HepG2 (cell line): ENCODE results near the gene RAB36. TPM values are rescaled to one million over a fixed set of nuclear protein-coding genes. Genes with fewer than 3 reads are reported as not detected.
A peak's percentile ranks its signal among the peaks of the same experiment; 100 is the strongest.

Experiments used
- ARNT2 ChIP-seq: sonication (generic); formaldehyde crosslinking; IDR thresholded peaks from 2 replicates; pipeline ENCODE4 v1.8.0; 2022; ENCODE audit warnings: mild to moderate bottlenecking, low read depth, missing genetic modification reagents, moderate library complexity
- ATF5 ChIP-seq: sonication (generic); formaldehyde crosslinking; IDR thresholded peaks from 2 replicates; pipeline ENCODE4 v1.4.0; 2020; ENCODE audit warnings: mild to moderate bottlenecking, low read depth, missing genetic modification reagents
- GPBP1L1 ChIP-seq: sonication (generic); formaldehyde crosslinking; IDR thresholded peaks from 2 replicates; pipeline ENCODE4 v1.5.0; 2020; ENCODE audit warnings: mild to moderate bottlenecking, missing genetic modification reagents
- KLF16 ChIP-seq, 2 experiments: sonication (generic) in 1 of 2; formaldehyde crosslinking in 1 of 2; IDR thresholded peaks; 2 replicates each; pipeline versions ENCODE4 v1.6.1 to v1.8.0; 2016 to 2023; ENCODE audit warnings: missing genetic modification reagents in 2 of 2, missing compliant biosample characterization in 1 of 2
- NONO ChIP-seq, 2 experiments: fragments of 450-650 bp in 1 of 2; sonication (generic) in 1 of 2; formaldehyde crosslinking in 1 of 2; IDR thresholded peaks in 1 of 2; conservative IDR thresholded peaks in 1 of 2; 2 replicates each; pipeline versions ENCODE4 v1.6.1 to v1.8.0; 2017 to 2022; ENCODE audit warnings: mild to moderate bottlenecking in 1 of 2, missing genetic modification reagents in 1 of 2, moderate library complexity in 1 of 2
- TEF ChIP-seq: sonication (generic); formaldehyde crosslinking; IDR thresholded peaks from 2 replicates; pipeline ENCODE4 v1.5.0; 2020; ENCODE audit warnings: missing genetic modification reagents
- ZFP90 ChIP-seq: sonication (generic); formaldehyde crosslinking; IDR thresholded peaks from 2 replicates; pipeline ENCODE4 v1.8.0; 2022; ENCODE audit warnings: missing genetic modification reagents, mild to moderate bottlenecking, inconsistent platforms, borderline replicate concordance
- ZNF430 ChIP-seq: sonication (generic); formaldehyde crosslinking; IDR thresholded peaks from 2 replicates; pipeline ENCODE4 v1.9.0; 2021; ENCODE audit warnings: mild to moderate bottlenecking, missing genetic modification reagents
- ZNF879 ChIP-seq: sonication (generic); formaldehyde crosslinking; IDR thresholded peaks from 2 replicates; pipeline ENCODE4 v1.8.1; 2023; ENCODE audit warnings: missing genetic modification reagents
- polyA plus RNA-seq, 8 experiments: library from polyadenylated mRNA; depleted of rRNA in 3 of 8; stranded (reverse) in 7 of 8; unstranded in 1 of 8; fragments of >200 nt; fragmentation: Illumina TruSeq in 4 of 8; extraction: Trizol in 4 of 8; gene quantifications; 2 replicates each; pipeline versions ENCODE4 v1.2.1 to v1.2.3, GENCODE V29; 2011 to 2016; ENCODE audit warnings: low read depth in 4 of 8, missing spikeins in 1 of 8, mixed read lengths in 1 of 8; ENCODE audit not compliant: insufficient read depth in 1 of 8
- total RNA-seq, 5 experiments: library from RNA; depleted of rRNA; stranded (reverse); fragments of >200 nt; fragmentation: Illumina TruSeq; extraction: Trizol; gene quantifications; 2 replicates each; pipeline ENCODE4 v1.2.3, GENCODE V29; 2016; ENCODE audit warnings: low read depth in 1 of 5
- TF ChIP-seq, protein P1 (sequence below): sonication (generic); formaldehyde crosslinking; IDR thresholded peaks from 2 replicates; pipeline ENCODE4 v1.5.0; 2020; ENCODE audit warnings: mild to moderate bottlenecking, missing genetic modification reagents, moderate library complexity
- TF ChIP-seq, protein P2 (sequence below): sonication (generic); formaldehyde crosslinking; IDR thresholded peaks from 2 replicates; pipeline ENCODE4 v1.5.1; 2020; ENCODE audit warnings: mild to moderate bottlenecking, missing genetic modification reagents, moderate library complexity
- TF ChIP-seq, protein P3 (sequence below): sonication (generic); formaldehyde crosslinking; IDR thresholded peaks from 2 replicates; pipeline ENCODE4 v1.4.0; 2020; ENCODE audit warnings: mild to moderate bottlenecking, missing genetic modification reagents, borderline replicate concordance

The RAB36 gene
- total and polyA plus RNA-seq, 2 of the 13 experiments (the other 11 are each of a cell fraction or from before 2014, with no cell fraction given): 0.24 to 0.86 TPM

GRCh38 chr22:23144932-23145877 lies at the start of gene RAB36 (continued):
- TF ChIP-seq, protein P1, sequence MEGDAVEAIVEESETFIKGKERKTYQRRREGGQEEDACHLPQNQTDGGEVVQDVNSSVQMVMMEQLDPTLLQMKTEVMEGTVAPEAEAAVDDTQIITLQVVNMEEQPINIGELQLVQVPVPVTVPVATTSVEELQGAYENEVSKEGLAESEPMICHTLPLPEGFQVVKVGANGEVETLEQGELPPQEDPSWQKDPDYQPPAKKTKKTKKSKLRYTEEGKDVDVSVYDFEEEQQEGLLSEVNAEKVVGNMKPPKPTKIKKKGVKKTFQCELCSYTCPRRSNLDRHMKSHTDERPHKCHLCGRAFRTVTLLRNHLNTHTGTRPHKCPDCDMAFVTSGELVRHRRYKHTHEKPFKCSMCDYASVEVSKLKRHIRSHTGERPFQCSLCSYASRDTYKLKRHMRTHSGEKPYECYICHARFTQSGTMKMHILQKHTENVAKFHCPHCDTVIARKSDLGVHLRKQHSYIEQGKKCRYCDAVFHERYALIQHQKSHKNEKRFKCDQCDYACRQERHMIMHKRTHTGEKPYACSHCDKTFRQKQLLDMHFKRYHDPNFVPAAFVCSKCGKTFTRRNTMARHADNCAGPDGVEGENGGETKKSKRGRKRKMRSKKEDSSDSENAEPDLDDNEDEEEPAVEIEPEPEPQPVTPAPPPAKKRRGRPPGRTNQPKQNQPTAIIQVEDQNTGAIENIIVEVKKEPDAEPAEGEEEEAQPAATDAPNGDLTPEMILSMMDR (CRISPR knock-in tag): no peak
- no peak for TF ChIP-seq ZFP90 (CRISPR knock-in tag)
- TF ChIP-seq NONO (IDR thresholded peaks at IDR 0.05): no peak
- no peak for TF ChIP-seq NONO (CRISPR knock-in tag; conservative IDR thresholded peaks at IDR 0.05)
- no peak for TF ChIP-seq KLF16 (CRISPR knock-in tag; IDR thresholded peaks at IDR 0.05)
- TF ChIP-seq, protein P2, sequence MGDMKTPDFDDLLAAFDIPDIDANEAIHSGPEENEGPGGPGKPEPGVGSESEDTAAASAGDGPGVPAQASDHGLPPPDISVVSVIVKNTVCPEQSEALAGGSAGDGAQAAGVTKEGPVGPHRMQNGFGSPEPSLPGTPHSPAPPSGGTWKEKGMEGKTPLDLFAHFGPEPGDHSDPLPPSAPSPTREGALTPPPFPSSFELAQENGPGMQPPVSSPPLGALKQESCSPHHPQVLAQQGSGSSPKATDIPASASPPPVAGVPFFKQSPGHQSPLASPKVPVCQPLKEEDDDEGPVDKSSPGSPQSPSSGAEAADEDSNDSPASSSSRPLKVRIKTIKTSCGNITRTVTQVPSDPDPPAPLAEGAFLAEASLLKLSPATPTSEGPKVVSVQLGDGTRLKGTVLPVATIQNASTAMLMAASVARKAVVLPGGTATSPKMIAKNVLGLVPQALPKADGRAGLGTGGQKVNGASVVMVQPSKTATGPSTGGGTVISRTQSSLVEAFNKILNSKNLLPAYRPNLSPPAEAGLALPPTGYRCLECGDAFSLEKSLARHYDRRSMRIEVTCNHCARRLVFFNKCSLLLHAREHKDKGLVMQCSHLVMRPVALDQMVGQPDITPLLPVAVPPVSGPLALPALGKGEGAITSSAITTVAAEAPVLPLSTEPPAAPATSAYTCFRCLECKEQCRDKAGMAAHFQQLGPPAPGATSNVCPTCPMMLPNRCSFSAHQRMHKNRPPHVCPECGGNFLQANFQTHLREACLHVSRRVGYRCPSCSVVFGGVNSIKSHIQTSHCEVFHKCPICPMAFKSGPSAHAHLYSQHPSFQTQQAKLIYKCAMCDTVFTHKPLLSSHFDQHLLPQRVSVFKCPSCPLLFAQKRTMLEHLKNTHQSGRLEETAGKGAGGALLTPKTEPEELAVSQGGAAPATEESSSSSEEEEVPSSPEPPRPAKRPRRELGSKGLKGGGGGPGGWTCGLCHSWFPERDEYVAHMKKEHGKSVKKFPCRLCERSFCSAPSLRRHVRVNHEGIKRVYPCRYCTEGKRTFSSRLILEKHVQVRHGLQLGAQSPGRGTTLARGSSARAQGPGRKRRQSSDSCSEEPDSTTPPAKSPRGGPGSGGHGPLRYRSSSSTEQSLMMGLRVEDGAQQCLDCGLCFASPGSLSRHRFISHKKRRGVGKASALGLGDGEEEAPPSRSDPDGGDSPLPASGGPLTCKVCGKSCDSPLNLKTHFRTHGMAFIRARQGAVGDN (CRISPR knock-in tag): peak; percentile 67
- TF ChIP-seq ZNF430: no peak
- no peak for TF ChIP-seq ARNT2
- TF ChIP-seq GPBP1L1 (CRISPR knock-in tag): no peak
- no peak for TF ChIP-seq TEF (CRISPR knock-in tag)
- no peak for TF ChIP-seq ZNF879 (CRISPR knock-in tag)
- TF ChIP-seq, protein P3, sequence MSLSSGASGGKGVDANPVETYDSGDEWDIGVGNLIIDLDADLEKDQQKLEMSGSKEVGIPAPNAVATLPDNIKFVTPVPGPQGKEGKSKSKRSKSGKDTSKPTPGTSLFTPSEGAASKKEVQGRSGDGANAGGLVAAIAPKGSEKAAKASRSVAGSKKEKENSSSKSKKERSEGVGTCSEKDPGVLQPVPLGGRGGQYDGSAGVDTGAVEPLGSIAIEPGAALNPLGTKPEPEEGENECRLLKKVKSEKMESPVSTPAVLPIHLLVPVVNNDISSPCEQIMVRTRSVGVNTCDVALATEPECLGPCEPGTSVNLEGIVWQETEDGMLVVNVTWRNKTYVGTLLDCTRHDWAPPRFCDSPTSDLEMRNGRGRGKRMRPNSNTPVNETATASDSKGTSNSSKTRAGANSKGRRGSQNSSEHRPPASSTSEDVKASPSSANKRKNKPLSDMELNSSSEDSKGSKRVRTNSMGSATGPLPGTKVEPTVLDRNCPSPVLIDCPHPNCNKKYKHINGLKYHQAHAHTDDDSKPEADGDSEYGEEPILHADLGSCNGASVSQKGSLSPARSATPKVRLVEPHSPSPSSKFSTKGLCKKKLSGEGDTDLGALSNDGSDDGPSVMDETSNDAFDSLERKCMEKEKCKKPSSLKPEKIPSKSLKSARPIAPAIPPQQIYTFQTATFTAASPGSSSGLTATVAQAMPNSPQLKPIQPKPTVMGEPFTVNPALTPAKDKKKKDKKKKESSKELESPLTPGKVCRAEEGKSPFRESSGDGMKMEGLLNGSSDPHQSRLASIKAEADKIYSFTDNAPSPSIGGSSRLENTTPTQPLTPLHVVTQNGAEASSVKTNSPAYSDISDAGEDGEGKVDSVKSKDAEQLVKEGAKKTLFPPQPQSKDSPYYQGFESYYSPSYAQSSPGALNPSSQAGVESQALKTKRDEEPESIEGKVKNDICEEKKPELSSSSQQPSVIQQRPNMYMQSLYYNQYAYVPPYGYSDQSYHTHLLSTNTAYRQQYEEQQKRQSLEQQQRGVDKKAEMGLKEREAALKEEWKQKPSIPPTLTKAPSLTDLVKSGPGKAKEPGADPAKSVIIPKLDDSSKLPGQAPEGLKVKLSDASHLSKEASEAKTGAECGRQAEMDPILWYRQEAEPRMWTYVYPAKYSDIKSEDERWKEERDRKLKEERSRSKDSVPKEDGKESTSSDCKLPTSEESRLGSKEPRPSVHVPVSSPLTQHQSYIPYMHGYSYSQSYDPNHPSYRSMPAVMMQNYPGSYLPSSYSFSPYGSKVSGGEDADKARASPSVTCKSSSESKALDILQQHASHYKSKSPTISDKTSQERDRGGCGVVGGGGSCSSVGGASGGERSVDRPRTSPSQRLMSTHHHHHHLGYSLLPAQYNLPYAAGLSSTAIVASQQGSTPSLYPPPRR (CRISPR knock-in tag): no peak
- no peak for TF ChIP-seq ATF5 (CRISPR knock-in tag)
